WERI-Rb-1 (cell line): Measurements from ENCODE around the gene SH3D19.

Experiments
- DNase-seq: peaks from one replicate; pipeline ENCODE4 v3.0.0-alpha.2; 2020
- H3K27ac ChIP-seq: fragments of 250-450 bp; sonication (Bioruptor Pico); 2 replicates; pipeline ENCODE4 v1.5.1; 2020; ENCODE audit warnings: mild to moderate bottlenecking, moderate library complexity
- H3K27me3 ChIP-seq: fragments of 250-450 bp; sonication (Bioruptor Pico); 2 replicates; pipeline ENCODE4 v1.5.1; 2021; ENCODE audit warnings: mild to moderate bottlenecking, low read depth, moderate library complexity; ENCODE audit not compliant: insufficient read depth, severe bottlenecking
- H3K36me3 ChIP-seq: fragments of 250-450 bp; sonication (Bioruptor Pico); 2 replicates; pipeline ENCODE4 v1.5.1; 2020; ENCODE audit warnings: mild to moderate bottlenecking, moderate library complexity
- H3K4me3 ChIP-seq: 2 replicates; pipeline ENCODE4 v1.5.1; 2011; ENCODE audit warnings: low read depth, mild to moderate bottlenecking, control low read depth, low read length
- H3K9me3 ChIP-seq: fragments of 250-450 bp; sonication (Bioruptor Pico); 2 replicates; pipeline ENCODE4 v1.5.1; 2021; ENCODE audit warnings: mild to moderate bottlenecking, moderate library complexity; ENCODE audit not compliant: severe bottlenecking
- TF ChIP-seq, protein P1 (sequence below): IDR thresholded peaks from 2 replicates; pipeline ENCODE4 v1.5.1; 2011; ENCODE audit warnings: low read depth, mild to moderate bottlenecking, control low read depth, inconsistent platforms, low read length

SH3D19 gene

DNA sequence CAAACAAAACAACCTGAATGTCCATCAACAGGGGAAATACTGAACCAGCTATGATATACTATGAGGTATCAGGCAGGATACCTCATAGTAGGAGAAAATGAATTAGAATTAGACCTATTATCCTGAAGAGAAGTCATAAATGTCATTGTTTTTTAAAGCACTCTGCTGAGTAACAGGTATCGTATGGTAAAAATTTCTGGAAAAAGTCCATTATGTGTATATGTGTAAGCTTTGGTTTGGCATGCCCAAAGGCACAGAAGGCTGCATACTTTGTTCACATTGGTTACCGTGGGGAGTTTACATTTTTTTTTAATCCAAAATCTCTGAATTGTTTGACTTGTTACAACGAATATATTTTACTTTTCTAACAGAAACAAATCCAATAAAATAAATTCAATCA lies 155.5 kb downstream of the SH3D19 start:
- peaks cover 30% of the 10 kb centered on the region for H3K36me3 ChIP-seq
- TF ChIP-seq, protein P1, sequence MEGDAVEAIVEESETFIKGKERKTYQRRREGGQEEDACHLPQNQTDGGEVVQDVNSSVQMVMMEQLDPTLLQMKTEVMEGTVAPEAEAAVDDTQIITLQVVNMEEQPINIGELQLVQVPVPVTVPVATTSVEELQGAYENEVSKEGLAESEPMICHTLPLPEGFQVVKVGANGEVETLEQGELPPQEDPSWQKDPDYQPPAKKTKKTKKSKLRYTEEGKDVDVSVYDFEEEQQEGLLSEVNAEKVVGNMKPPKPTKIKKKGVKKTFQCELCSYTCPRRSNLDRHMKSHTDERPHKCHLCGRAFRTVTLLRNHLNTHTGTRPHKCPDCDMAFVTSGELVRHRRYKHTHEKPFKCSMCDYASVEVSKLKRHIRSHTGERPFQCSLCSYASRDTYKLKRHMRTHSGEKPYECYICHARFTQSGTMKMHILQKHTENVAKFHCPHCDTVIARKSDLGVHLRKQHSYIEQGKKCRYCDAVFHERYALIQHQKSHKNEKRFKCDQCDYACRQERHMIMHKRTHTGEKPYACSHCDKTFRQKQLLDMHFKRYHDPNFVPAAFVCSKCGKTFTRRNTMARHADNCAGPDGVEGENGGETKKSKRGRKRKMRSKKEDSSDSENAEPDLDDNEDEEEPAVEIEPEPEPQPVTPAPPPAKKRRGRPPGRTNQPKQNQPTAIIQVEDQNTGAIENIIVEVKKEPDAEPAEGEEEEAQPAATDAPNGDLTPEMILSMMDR = no peak
- H3K4me3 ChIP-seq = no peak overlapping the region
- no peak for DNase-seq
- peak overlapping the region; percentile 43 for H3K27ac ChIP-seq
- no peaks in the 10 kb centered on the region for H3K9me3 ChIP-seq
- no peaks in the 10 kb centered on the region for H3K27me3 ChIP-seq

DNA sequence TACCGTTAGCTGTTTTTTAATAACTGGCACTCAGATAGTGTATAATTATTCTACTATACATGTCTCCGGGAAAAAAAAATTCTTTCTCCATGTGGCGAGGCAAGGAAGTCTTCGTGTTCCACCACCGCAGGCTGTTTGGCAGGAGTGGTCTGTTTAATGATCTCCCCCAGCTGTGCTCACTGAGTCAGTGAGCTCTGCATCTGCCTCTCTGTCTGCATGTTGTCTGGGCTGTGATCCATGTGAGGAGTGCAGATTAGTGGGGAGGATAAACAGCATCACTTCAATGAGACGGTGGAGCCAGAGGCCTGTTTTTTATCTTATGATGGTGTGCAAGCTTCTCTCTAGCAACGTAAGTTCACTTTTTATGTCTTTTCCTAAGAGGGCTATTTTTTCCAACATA lies 156.2 kb downstream of the SH3D19 start:
- Histone ChIP-seq H3K27me3 (no peaks in the 10 kb centered on the region), H3K36me3 (peaks cover 26% of the 10 kb centered on the region), H3K4me3 (no peak overlapping the region), H3K27ac (peak overlapping the region; percentile 43), H3K9me3 (no peaks in the 10 kb centered on the region)
- TF ChIP-seq, protein P1 = no peak
- DNase-seq = peak; percentile 77

DNA sequence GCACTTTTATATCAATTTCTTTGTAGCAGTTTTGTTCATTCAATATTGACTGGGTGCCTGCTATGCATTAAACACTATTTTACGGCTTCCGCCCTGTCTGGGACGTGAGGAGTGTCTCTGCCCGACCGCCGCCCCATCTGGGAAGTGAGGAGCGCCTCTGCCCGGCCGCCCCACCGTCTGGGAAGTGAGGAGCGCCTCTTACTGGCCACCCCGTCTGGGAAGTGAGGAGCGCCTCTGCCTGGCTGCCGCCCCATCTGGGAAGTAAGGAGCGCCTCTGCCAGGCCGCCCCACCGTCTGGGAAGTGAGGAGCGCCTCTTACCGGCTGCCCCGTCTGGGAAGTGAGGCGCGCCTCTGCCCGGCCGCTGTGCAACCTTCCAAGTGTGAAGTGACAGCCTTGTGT lies 157.8 kb downstream of the SH3D19 start:
- DNase-seq = no peak
- H3K36me3 ChIP-seq = peaks cover 11% of the 10 kb centered on the region
- H3K4me3 ChIP-seq = no peak overlapping the region
- no peaks in the 10 kb centered on the region for H3K9me3 ChIP-seq
- no peak overlapping the region for H3K27ac ChIP-seq
- TF ChIP-seq, protein P1 = no peak
- H3K27me3 ChIP-seq = no peaks in the 10 kb centered on the region

DNA sequence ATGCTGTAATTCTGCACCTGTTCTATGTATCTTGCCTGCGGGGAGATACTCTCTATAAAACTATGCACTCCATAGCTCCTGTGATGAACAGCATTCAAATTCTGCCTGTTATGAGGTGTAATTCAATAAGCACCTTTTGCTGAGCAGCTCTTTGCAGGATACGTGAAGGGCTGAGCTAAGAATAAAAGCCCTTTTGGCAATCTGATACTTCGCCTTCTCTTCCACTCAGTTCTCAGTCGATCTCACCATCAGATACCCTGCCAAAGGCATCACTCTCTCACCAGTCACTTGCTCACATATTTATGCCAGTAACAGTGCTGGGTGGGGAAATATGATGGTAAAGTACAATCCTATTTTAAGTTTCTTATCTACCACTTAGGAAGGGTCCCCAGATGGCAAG lies 158.8 kb downstream of the SH3D19 start:
- H3K4me3 ChIP-seq = no peak overlapping the region
- DNase-seq = no peak
- no peak overlapping the region for H3K27ac ChIP-seq
- TF ChIP-seq, protein P1 = no peak
- no peaks in the 10 kb centered on the region for H3K9me3 ChIP-seq
- H3K36me3 ChIP-seq = peaks cover 6% of the 10 kb centered on the region
- no peaks in the 10 kb centered on the region for H3K27me3 ChIP-seq

DNA sequence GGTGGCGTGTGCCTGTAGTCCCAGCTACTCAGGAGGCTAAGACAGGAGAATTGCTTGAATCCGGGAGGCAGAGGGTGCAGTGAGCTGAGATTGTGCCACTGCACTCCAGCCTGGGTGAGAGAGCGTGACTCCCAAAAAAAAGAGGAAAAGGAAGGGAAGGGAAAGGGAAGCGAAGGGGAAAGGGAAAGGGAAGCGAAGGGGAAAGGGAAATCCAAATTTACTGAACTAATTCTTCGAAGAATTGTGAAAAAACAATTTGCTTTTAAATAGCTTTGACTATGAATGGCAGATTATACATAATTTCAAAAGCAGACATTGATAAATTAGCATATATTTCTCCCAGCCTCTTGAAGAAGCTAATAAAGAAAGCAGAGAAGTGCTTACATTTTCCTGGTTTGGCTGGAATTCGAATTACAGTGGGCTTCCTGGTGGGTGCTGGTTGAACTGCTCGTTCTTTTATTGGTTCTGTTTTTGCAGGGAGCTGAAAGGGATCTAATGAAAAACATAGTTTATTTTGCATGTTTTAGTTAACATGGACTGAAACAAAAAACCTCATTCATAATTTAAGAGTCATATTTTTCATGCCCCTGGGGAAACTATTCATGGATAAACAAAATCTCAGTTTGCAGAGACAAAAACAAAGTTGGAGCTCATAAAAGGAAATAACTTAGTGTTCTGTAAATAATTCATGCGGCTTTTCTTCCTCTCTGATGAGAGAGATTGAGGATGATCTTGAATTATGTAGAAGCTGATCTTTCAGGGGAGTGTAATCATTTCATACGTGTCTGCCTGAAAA lies 160.0 kb downstream of the SH3D19 start:
- TF ChIP-seq, protein P1 = no peak
- Histone ChIP-seq H3K4me3 (no peak overlapping the region), H3K27me3 (no peaks in the 10 kb centered on the region), H3K9me3 (no peaks in the 10 kb centered on the region), H3K36me3 (peaks cover 3% of the 10 kb centered on the region), H3K27ac (no peak overlapping the region)
- DNase-seq = no peak

DNA sequence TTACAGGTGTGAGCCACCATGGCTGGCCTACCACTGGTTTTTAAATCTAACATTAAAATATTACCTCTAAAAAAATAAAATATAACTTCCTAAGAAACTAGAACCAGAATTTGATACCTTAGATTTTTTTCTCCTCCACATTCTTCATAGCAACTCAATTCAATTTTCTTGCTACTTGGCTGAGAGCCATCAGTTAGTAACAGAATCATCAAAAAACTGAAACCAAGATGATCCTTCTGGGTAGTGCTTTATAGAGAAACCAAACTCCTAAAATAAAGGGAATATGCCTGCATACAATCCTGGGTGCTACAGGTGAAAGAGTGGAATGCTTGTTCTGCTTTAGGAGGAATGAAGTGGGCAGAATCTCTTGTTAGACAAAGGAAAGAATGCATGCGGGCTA lies 161.6 kb downstream of the SH3D19 start:
- Histone ChIP-seq H3K4me3 (no peak overlapping the region), H3K9me3 (no peaks in the 10 kb centered on the region), H3K27me3 (no peaks in the 10 kb centered on the region), H3K36me3 (peaks cover 3% of the 10 kb centered on the region; the same call in 1 of the 2 replicates), H3K27ac (no peak overlapping the region)
- DNase-seq = no peak
- TF ChIP-seq, protein P1 = no peak
